ENCODE results near the gene CCDC170.

GRCh38 chr6:151534576-151534975 lies 40.8 kb downstream of the CCDC170 start:
- TF ChIP-seq POLR2A (IDR thresholded peaks at IDR 0.05) (no peak), CTCF (IDR thresholded peaks at IDR 0.05) (no peak)

All from Peyer's patch (tissue), 4 donors.